OCI-LY3 (cell line): ENCODE data around the gene LY6G6C.
A peak's percentile ranks its signal among the peaks of the same experiment; 100 is the strongest.

Experiments used
- EZH2phosphoT487 ChIP-seq: fragments of 200-600 bp; shearing (Covaris generic); IDR thresholded peaks from 2 replicates; pipeline ENCODE4 v1.6.1; 2018; ENCODE audit warnings: antibody characterized with exemption, mixed run types, low read depth
- TF ChIP-seq, protein P1 (sequence below): fragments of 200-600, 300-600 bp; sonication (generic); IDR thresholded peaks from 2 replicates; pipeline ENCODE4 v1.5.1; 2014; ENCODE audit warnings: antibody characterized with exemption, low read length, low read depth

GRCh38 chr6:31717499-31718222 lies 3.9 kb downstream of the LY6G6C start:
- TF ChIP-seq, protein P1, sequence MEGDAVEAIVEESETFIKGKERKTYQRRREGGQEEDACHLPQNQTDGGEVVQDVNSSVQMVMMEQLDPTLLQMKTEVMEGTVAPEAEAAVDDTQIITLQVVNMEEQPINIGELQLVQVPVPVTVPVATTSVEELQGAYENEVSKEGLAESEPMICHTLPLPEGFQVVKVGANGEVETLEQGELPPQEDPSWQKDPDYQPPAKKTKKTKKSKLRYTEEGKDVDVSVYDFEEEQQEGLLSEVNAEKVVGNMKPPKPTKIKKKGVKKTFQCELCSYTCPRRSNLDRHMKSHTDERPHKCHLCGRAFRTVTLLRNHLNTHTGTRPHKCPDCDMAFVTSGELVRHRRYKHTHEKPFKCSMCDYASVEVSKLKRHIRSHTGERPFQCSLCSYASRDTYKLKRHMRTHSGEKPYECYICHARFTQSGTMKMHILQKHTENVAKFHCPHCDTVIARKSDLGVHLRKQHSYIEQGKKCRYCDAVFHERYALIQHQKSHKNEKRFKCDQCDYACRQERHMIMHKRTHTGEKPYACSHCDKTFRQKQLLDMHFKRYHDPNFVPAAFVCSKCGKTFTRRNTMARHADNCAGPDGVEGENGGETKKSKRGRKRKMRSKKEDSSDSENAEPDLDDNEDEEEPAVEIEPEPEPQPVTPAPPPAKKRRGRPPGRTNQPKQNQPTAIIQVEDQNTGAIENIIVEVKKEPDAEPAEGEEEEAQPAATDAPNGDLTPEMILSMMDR = peak; percentile 9; the same call in 1 of the 2 replicates
- TF ChIP-seq EZH2phosphoT487 = no peak
